ENCODE results near the gene SPACA7.

Gene SPACA7

GRCh38 chr13:112441226-112441625 lies 65.1 kb downstream of the SPACA7 start:
- TF ChIP-seq PATZ1 (CRISPR knock-in tag; IDR thresholded peaks at IDR 0.05; ENCODE audit: borderline replicate concordance) (no peak), ZNF70 (CRISPR knock-in tag; IDR thresholded peaks at IDR 0.05) (no peak), GLIS3 (CRISPR knock-in tag; IDR thresholded peaks at IDR 0.05) (no peak), SNAI2 (CRISPR knock-in tag; IDR thresholded peaks at IDR 0.05) (no peak), ESRRG (CRISPR knock-in tag; IDR thresholded peaks at IDR 0.05) (no peak), ZNF565 (CRISPR knock-in tag; conservative IDR thresholded peaks at IDR 0.05; ENCODE audit: low read depth) (no peak), ARNTL (CRISPR knock-in tag; IDR thresholded peaks at IDR 0.05; ENCODE audit: borderline replicate concordance, low read depth) (no peak), ZC3H10 (CRISPR knock-in tag; IDR thresholded peaks at IDR 0.05) (no peak)
- no peak for ATAC-seq

- ATAC-seq = no peak
- TF ChIP-seq ARNTL (CRISPR knock-in tag; IDR thresholded peaks at IDR 0.05; ENCODE audit: borderline replicate concordance, low read depth) (no peak), TSHZ2 (CRISPR knock-in tag; IDR thresholded peaks at IDR 0.05) (no peak), OSR1 (CRISPR knock-in tag; IDR thresholded peaks at IDR 0.05) (no peak), BACH2 (CRISPR knock-in tag; IDR thresholded peaks at IDR 0.05; ENCODE audit: borderline replicate concordance) (no peak), ZNF70 (CRISPR knock-in tag; IDR thresholded peaks at IDR 0.05) (no peak), PPARA (CRISPR knock-in tag; IDR thresholded peaks at IDR 0.05; ENCODE audit: borderline replicate concordance) (no peak), ESRRG (CRISPR knock-in tag; IDR thresholded peaks at IDR 0.05) (no peak), RARB (CRISPR knock-in tag; IDR thresholded peaks at IDR 0.05) (no peak), TCF4 (CRISPR knock-in tag; IDR thresholded peaks at IDR 0.05; ENCODE audit: borderline replicate concordance) (no peak), ZFP30 (CRISPR knock-in tag; IDR thresholded peaks at IDR 0.05) (no peak), ISL1 (CRISPR knock-in tag; IDR thresholded peaks at IDR 0.05) (no peak)
Measured at GRCh38 chr13:112441779-112442310, 65.7 kb downstream of the SPACA7 start.

GRCh38 chr13:112442483-112443090 lies 66.4 kb downstream of the SPACA7 start:
- TF ChIP-seq TOX (CRISPR knock-in tag; IDR thresholded peaks at IDR 0.05; ENCODE audit: borderline replicate concordance) (no peak), RARB (CRISPR knock-in tag; IDR thresholded peaks at IDR 0.05) (no peak), ESRRG (CRISPR knock-in tag; IDR thresholded peaks at IDR 0.05) (no peak), TSHZ2 (CRISPR knock-in tag; IDR thresholded peaks at IDR 0.05) (no peak), OSR1 (CRISPR knock-in tag; IDR thresholded peaks at IDR 0.05) (no peak), ARNTL (CRISPR knock-in tag; IDR thresholded peaks at IDR 0.05; ENCODE audit: borderline replicate concordance, low read depth) (no peak), ZFP3 (CRISPR knock-in tag; IDR thresholded peaks at IDR 0.05) (no peak)
- no peak for ATAC-seq

GRCh38 chr13:112443191-112443994 lies 67.2 kb downstream of the SPACA7 start:
- peak; percentile 64 for ATAC-seq
- TF ChIP-seq TOX (CRISPR knock-in tag; IDR thresholded peaks at IDR 0.05; ENCODE audit: borderline replicate concordance) = no peak
- TF ChIP-seq ARNTL (CRISPR knock-in tag; IDR thresholded peaks at IDR 0.05; ENCODE audit: borderline replicate concordance, low read depth) = no peak
- TF ChIP-seq CSDC2 (CRISPR knock-in tag; IDR thresholded peaks at IDR 0.05) = no peak
- TF ChIP-seq ZFP3 (CRISPR knock-in tag; IDR thresholded peaks at IDR 0.05) = no peak
- TF ChIP-seq GLIS3 (CRISPR knock-in tag; IDR thresholded peaks at IDR 0.05) = no peak
- no peak for TF ChIP-seq ZFP30 (CRISPR knock-in tag; IDR thresholded peaks at IDR 0.05)
- no peak for TF ChIP-seq PATZ1 (CRISPR knock-in tag; IDR thresholded peaks at IDR 0.05; ENCODE audit: borderline replicate concordance)
- TF ChIP-seq BACH2 (CRISPR knock-in tag; IDR thresholded peaks at IDR 0.05; ENCODE audit: borderline replicate concordance) = no peak
- no peak for TF ChIP-seq PPARA (CRISPR knock-in tag; IDR thresholded peaks at IDR 0.05; ENCODE audit: borderline replicate concordance)
- TF ChIP-seq POU6F1 (CRISPR knock-in tag; IDR thresholded peaks at IDR 0.05; ENCODE audit: borderline replicate concordance, low read depth) = no peak
- no peak for TF ChIP-seq ZNF8 (CRISPR knock-in tag; IDR thresholded peaks at IDR 0.05)

Data from SK-N-SH treated with all-trans-retinoic acid at 6 μM for 48 hours (cell line).